ENCODE results near the gene RBP2. TPM values are rescaled to one million over a fixed set of nuclear protein-coding genes. Genes with fewer than 3 reads are reported as not detected.

Gene RBP2
- total RNA-seq, 6 experiments from 2014 or later: not detected

DNA sequence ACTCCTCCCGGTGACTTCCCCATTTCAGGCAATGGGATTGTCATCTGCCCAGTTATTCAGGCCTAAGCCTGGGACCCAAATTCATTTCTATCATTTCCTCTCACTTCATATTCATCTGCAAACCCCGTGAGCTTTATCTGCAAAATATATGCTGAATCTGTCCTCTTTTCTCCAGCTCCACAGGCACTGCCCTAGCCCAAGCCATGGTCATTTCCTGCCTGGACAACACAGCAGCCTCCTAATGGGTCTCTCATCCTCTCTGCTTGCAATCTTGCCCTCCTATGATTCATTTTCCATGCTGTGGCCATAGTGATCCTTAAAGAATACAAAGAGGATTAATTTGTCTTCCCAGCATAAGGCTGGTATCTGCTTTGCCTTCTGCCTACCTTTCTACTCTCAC lies 6.1 kb downstream of the RBP2 start:
- no peak for DNase-seq
- Mint-ChIP-seq H3K27ac (no peak overlapping the region), H3K9me3 (peaks cover 29% of the 10 kb centered on the region; the same call in 1 of the 2 replicates), H3K4me1 (ENCODE audit: low read depth) (no peaks in the 10 kb centered on the region), H3K36me3 (ENCODE audit: low read depth) (no peaks in the 10 kb centered on the region), H3K27me3 (ENCODE audit: insufficient read depth) (peaks cover 1% of the 10 kb centered on the region; the same call in 1 of the 2 replicates), H3K4me3 (no peak overlapping the region)
- no peak for TF ChIP-seq CTCF (IDR thresholded peaks at IDR 0.05)

- no peak for TF ChIP-seq CTCF (IDR thresholded peaks at IDR 0.05)
- DNase-seq: no peak
- H3K27me3 Mint-ChIP-seq (ENCODE audit: insufficient read depth): peaks cover 1% of the 10 kb centered on the region
- no peaks in the 10 kb centered on the region for H3K36me3 Mint-ChIP-seq (ENCODE audit: low read depth)
- no peak overlapping the region for H3K27ac Mint-ChIP-seq
- no peak overlapping the region for H3K4me3 Mint-ChIP-seq
- peaks cover 27% of the 10 kb centered on the region; the same call in 1 of the 2 replicates for H3K9me3 Mint-ChIP-seq
- H3K4me1 Mint-ChIP-seq (ENCODE audit: low read depth): no peaks in the 10 kb centered on the region
Measured at GRCh38 chr3:139468399-139468798, 7.9 kb downstream of the RBP2 start.

GRCh38 chr3:139466360-139466759 lies 10.0 kb downstream of the RBP2 start:
- H3K27ac Mint-ChIP-seq: no peak overlapping the region

DNA sequence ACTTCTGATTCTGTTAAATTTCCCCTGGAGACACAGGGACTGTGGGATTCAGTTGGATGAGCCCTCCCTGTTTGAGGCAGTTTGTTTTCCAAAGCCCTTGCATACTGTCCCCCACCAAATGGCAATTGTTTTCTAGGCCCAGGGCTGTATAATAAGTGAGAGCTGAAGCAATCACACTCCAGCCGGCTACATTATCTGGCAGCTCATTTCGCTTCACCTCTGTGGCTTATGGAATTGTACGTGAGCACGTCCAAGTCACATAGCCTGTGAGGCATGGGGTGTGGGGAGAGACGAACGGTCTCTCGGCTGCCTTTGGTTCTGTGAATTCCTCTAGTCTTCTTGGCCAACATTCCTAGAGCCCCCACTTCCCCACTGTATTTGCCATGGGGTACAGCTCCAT lies 10.7 kb downstream of the RBP2 start:
- Mint-ChIP-seq H3K27ac (no peak overlapping the region), H3K4me3 (no peak overlapping the region), H3K36me3 (ENCODE audit: low read depth) (no peaks in the 10 kb centered on the region), H3K4me1 (ENCODE audit: low read depth) (no peaks in the 10 kb centered on the region), H3K9me3 (peaks cover 39% of the 10 kb centered on the region), H3K27me3 (ENCODE audit: insufficient read depth) (peaks cover 1% of the 10 kb centered on the region)
- TF ChIP-seq CTCF (IDR thresholded peaks at IDR 0.05): no peak
- no peak for DNase-seq

More at GRCh38 chr3:139466360-139466759, 10.0 kb downstream of the RBP2 start:
- no peak for DNase-seq
- H3K9me3 Mint-ChIP-seq: peaks cover 39% of the 10 kb centered on the region
- H3K27me3 Mint-ChIP-seq (ENCODE audit: insufficient read depth): peaks cover 1% of the 10 kb centered on the region
- H3K36me3 Mint-ChIP-seq (ENCODE audit: low read depth): no peaks in the 10 kb centered on the region
- TF ChIP-seq CTCF (IDR thresholded peaks at IDR 0.05): no peak
- no peak overlapping the region for H3K4me3 Mint-ChIP-seq
- no peaks in the 10 kb centered on the region for H3K4me1 Mint-ChIP-seq (ENCODE audit: low read depth)

- H3K4me1 Mint-ChIP-seq (ENCODE audit: low read depth): no peaks in the 10 kb centered on the region
Measured at GRCh38 chr3:139463466-139463865, 12.8 kb downstream of the RBP2 start.

More at GRCh38 chr3:139463466-139463865, 12.8 kb downstream of the RBP2 start:
- Mint-ChIP-seq H3K27me3 (ENCODE audit: insufficient read depth) (peaks cover 1% of the 10 kb centered on the region), H3K36me3 (ENCODE audit: low read depth) (no peaks in the 10 kb centered on the region), H3K27ac (no peak overlapping the region), H3K9me3 (peaks cover 37% of the 10 kb centered on the region), H3K4me3 (no peak overlapping the region)
- DNase-seq: no peak
- TF ChIP-seq CTCF (IDR thresholded peaks at IDR 0.05): no peak

Measured in HFFc6 (cell line).